ENCODE results near the gene TMEM191C.

DNA sequence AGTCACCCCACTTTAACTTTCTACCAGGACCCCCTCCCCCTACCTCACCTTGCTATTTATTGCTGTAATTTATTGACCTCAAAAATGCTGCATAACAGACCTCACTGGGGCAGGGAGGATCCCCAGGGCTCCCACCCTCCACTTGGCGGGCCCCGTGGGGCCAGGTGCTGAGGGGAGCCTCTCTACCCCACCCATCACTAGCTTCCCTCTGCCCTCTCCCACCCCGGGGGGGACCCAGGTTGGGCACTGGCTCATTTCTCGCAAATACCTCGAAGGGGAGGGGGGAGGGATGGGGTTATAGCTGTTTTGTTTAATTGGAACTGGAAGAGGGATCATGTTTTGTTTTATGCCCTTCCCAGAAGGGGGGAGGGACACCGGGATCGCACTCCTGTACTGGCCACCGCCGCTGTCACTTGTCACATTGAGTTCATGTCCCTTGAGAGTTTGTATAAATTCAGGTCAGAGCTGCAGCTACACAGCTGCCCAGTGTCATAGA is 16.3 kb upstream of the TMEM191C start:
- TF ChIP-seq, protein P1, sequence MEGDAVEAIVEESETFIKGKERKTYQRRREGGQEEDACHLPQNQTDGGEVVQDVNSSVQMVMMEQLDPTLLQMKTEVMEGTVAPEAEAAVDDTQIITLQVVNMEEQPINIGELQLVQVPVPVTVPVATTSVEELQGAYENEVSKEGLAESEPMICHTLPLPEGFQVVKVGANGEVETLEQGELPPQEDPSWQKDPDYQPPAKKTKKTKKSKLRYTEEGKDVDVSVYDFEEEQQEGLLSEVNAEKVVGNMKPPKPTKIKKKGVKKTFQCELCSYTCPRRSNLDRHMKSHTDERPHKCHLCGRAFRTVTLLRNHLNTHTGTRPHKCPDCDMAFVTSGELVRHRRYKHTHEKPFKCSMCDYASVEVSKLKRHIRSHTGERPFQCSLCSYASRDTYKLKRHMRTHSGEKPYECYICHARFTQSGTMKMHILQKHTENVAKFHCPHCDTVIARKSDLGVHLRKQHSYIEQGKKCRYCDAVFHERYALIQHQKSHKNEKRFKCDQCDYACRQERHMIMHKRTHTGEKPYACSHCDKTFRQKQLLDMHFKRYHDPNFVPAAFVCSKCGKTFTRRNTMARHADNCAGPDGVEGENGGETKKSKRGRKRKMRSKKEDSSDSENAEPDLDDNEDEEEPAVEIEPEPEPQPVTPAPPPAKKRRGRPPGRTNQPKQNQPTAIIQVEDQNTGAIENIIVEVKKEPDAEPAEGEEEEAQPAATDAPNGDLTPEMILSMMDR (IDR thresholded peaks at IDR 0.05): no peak
- no peak for TF ChIP-seq POLR2AphosphoS5 (IDR thresholded peaks at IDR 0.05)
- TF ChIP-seq POLR2A (IDR thresholded peaks at IDR 0.05; ENCODE audit: low read depth): no peak
